Pons (tissue), 1 donor: ENCODE data around the gene ENOX2.
"Not testable (repeated sequence)": the region's sequence is repeated elsewhere in the genome, so short reads cannot be mapped to it uniquely, and the experiment has no call there.

ENCODE experiments used
- DNase-seq: peaks from one replicate; pipeline ENCODE4 v3.0.0-alpha.2; 2016; ENCODE audit warnings: low spot score

ENOX2 gene

DNA sequence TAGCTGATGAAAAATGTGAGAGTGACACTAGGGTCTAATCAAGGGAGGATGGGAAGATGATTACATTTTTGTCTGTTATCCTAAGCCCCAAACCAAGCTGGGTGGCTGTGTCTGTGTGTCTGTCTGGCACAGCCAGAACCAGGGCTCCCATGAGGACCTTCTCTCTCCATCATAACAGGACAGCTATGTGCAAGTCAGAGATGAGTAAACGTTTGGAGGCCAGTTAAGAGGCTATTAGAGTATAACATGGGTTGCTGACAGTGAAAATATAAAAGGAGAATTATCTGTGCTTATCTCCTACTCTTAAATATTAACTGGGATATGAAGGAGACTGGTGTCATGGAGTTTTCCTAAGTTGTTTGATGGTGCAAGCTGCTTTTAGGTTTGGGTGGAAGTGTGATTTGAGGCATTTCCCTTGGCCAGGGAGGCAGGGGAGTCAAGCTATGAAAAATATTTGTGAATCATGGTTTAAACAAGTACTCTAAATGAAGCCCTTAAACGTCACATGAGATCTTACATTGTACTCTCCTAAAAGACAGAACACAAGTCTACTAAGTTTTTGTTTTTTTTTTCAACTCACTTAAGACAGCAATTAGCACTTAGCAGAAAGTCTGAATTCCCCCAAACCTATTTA, 156.2 kb downstream of the ENOX2 start:
- DNase-seq: no peak

DNA sequence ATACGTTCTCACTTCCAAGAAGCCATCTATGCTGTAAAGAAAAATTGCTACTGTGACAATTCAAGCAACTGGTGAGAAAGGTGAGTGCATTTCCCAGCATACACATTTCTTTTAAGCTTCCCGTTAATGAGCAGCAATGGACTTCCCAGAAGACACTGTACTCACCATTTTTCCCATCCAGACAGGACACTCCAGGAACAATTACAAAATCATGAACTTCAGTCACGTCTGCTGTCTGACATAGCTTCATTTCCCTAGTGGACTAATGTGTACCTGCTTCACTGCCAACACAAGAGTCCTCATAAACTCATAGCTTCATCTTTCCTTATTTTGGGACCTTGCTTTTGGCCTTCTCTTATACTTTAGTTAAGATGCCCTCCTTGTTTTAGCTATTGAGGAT, 156.9 kb downstream of the ENOX2 start:
- no peak for DNase-seq

DNA sequence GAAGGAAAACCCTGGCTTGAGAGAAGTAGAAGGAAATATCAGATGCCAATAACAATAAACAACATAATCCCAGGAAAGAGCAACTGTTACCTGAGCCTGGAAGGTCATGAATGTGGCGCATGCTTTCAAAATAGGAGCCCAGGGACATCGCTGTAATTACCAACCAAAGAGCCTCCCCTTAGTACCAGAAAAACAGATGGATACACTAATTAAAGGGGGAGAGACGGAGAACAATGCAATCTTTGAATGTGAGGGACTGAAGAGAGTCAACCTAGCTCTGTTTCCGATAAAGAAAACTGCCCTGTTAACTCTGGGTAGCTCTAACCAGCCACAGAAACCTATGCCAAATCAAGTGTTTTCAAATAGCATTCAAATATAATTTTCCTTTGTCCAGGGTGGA, 161.4 kb downstream of the ENOX2 start:
- peak; percentile 22 for DNase-seq

DNA sequence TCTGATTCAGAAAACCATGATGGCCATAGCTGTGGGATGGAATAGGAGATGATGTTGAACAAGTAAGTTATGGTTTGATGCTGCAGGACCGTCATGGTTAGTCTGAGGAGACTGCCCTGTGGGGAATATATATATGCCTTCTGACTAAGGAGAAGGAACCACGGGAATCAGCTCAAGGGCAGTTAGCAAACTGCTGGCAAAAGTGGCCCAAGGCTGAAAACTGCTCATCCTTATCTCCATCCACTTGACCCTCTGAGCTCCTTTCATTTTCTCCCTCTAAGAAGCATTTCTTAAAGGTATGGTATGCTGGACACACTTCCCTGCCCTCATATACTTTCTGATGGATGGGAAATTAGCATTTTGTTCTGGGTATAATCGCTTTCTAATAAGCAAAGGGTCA, 161.9 kb downstream of the ENOX2 start:
- no peak for DNase-seq

DNA sequence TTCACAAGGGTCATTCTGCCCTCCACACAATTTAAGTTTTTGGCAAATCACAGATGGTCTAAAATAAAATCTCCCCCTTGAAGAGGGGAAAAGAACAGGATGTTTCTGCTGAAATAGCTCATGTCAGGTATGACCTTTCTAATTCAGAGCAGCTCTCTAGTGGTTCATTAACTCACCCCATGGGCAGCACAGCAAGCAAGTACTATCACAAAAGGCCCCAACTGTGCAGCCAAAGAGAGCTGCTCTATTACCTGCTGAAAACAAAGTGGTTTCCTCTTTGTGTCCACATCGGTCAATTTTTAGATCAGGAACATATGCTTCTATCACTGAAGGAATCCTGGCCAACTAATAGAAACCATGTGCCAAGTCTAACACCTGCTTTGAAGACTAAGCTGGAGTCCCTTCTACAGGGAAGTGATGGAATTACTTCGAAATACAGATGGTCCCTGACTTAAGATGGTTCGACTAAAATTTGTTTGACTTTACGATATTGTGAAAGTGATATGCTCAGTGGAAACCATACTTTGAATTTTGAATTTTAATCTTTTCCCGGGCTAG, 164.3 kb downstream of the ENOX2 start:
- no peak for DNase-seq

DNA sequence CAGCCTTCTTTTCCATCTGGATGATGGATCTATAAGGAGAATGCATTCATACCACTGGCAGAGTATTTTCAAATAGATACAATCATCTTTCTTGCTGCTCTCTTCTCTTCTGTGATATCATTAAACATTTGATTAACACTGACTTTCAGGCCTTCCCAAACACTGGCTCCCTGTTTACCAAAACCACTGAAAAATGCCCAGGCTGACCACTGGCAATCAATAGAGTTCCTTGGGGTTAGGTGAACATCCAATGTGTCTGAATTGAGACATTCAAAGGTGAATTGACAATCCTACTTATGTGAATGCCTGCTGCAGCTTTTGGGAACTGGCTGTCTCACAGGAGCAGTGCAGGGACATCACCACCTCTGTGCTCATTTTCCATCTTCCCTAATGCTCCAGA, 168.3 kb downstream of the ENOX2 start:
- no peak for DNase-seq

DNA sequence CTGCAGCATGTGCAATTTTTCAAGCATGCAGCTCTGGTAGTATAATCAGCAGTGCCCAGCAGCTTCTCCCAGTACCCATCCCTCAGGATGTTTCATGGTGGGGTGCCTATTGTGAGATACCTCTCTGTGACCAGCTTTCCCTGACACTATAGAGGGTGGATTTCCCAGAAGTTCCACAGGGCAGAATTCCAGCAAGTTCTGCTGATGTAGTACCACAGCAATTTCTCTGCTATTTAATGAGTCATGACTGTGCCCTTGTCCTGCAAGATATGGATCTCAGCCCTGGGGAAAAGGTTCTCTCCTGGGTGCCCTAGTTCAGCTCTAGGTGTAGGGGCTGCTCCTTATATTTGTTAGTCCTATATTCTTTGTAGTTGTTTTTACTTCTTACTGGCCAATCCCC, 174.8 kb downstream of the ENOX2 start:
- DNase-seq: no peak

DNA sequence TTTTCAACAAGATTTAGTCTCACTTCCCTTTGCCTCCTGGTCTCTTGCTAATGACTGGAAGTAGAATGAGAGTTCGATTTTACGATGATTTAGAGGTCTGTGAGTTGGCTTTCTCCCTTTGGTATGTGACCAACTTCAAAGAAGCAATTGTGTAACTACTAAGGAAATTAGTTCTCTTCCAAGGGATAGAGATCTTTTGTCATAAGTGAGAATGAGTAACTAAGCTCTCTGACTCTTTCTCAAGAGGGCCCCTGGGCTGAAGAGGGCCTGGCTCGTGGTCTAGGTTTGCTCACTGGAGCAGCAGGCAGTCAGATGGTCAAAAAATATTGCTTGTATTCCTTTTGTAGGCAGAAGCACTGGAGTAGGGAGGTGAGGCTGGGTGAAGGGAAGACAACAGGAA, 176.3 kb downstream of the ENOX2 start:
- no peak for DNase-seq

DNA sequence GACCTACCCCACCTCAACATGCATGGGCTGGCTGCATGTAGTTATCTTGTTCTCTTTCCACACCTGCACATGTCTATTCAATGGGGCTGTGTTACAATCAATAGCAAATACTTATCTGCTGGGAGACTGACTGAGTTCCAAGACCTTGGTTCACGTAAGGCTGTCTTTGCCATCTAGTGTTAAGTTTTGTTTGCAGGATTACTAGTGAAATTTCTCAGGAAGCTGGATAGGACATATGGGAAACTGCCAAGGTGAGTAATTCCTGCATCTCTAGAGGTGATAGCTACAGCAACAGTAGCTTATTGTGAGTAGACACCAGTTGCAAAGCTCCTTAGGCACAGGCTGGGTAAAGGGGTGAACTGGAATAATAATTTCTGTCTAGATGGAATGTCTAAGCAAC, 177.5 kb downstream of the ENOX2 start:
- DNase-seq: no peak

DNA sequence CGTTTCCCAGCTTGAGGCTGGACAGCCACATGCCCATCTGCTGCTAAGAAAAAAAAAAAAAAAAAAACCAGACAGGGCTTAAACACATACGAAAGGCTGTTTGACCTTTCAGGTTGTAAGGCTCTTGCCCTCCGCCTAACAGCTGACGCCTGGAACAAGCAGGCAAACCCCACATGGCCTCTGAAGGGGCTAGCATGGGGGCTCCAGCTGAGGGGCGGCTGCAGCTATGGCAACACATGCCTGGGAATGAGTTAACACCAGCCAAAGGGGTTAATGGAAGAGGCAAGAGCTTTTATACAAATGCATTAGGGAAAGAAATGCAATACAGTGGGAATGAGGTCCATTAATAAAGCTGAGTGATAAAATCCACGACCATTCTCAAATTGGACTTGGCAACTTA, 183.6 kb downstream of the ENOX2 start:
- no peak for DNase-seq

DNA sequence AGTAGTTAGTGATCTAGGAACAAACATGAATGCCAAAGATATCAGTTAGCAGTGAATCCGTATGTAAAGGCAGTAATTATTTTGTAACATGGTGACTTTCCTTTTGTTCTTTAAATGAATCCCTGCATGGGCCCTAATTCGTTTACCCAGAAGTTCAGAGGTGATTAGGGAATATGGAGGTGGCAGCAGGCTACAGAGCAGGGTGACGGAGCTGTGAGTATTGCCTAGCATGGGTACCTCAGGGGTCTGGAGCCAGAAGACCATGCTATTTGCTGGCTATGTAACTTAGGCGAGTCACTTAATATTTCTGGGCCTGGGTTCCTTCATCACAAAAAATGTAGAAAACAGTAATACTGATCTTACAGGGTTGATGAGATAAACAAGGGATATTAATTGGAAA, 184.9 kb downstream of the ENOX2 start:
- no peak for DNase-seq

DNA sequence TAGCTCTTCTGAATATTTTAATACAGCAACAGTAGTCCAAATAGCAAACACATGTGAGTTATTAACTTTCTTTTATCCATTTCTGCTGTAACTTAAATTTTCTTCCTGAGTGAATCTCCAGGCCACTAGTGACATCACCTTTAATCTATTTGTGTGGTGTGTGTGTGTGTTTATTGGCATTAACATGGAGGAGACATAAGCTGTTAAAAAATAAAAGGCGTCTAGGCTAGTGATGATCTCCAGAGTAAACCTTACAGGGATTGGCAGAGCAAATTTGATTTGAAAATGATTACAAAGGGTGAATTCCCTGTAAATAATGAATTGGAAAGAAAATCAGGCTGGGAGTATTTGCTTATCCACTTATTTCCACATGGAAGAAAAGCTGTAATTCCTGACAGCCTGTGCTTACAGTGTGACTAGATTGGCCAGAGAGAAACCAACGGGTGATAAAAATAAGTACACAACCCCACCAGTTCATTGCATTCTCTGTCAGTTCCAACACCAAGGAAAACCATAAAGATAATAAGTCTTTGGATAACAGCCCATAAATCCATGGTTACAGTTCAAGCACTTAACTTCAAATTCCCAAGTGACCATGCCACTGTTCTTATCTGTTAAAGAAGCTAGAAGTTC, 186.1 kb downstream of the ENOX2 start:
- no peak for DNase-seq

DNA sequence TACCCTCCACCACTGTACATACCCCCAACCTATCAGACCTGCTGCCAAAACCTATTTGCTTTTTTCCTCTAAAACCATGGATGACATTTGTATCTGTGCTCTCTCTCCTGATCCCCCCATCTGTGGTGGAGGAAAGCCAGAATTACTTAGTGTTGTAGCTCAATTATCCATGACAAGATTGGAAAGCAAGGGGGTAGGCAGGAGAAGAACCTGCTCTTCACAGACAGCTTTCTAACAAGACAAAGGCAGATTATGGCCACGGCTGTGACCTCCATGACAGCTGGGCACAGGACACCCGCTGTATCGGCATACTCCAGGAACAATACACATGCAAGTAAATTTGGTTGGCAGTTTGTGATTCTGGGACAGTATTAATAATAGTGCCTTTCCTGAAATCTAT, 186.7 kb downstream of the ENOX2 start:
- no peak for DNase-seq

DNA sequence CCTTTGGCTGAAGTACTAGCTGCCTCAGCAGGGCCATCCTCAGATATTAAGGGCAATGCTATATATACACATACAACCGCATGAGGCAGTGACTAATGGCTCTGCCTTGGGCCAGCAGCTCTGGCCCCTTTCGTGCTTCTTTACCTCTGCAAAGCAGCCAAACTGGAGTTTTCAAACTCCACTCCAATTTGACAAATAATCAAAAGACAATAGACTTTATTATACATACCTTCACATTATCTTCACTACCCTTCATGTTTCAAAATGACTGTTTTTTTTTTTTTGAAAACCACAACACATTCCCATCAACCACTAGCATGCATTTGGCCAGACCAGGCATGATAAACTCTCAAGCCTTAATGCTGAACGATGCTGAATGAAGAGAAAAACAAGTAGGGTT, 187.7 kb downstream of the ENOX2 start:
- no peak for DNase-seq

DNA sequence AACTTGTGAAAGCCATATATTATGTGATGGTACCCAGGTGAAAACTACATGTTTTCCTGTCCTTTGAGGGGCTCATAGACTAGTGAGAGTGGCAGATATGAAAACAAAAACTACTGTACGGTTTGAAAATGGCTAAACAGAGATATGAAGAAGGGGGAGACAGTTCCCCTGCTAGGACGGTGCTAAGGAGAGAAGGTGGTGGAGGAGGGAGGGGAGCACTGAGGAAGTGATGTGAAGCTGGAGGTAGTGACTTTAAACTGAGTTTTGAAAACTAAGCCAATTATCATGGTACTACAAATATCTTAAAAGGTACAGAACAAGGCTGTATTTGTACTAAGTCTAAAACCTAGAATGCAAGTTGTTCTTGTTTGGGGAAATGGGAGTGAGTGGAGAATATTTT, 188.3 kb downstream of the ENOX2 start:
- DNase-seq: no peak

DNA sequence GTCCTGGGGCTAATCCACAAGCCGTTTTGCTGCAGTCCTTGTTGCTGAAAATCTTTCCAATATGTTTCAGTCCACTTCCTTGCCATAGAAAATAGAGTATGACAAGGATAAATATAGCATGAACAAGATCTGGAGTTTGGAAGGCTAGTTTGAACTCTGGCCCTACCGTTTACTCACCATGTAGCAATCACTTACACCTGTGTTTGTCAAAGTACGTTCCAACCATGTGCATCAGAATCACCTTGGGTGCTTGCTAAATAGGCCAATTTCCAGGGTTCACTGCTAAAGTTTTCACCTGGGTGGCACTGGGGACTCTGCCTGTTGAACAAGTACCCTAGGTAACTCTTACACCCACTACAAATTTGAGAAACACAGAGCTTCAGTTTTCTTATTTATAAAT, 188.9 kb downstream of the ENOX2 start:
- no peak for DNase-seq

DNA sequence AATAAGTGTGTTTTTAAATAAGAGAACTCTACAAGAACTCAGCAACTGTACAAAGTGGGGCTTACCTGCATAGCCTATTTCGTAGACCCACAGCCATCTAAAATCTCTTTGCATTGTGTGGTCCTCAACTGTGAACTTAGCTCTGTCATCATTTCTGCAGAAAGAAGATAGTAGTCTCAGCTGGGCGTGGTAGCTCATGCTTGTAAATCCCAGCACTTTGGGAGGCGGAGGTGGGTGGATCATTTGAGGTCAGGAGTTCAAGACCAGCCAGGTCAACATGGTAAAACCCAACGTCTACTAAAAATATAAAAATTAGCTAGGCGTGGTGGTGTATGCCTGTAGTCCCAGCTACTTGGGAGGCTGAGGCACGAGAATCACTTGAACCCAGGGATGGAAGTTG, 193.8 kb downstream of the ENOX2 start:
- not testable (repeated sequence) for DNase-seq

DNA sequence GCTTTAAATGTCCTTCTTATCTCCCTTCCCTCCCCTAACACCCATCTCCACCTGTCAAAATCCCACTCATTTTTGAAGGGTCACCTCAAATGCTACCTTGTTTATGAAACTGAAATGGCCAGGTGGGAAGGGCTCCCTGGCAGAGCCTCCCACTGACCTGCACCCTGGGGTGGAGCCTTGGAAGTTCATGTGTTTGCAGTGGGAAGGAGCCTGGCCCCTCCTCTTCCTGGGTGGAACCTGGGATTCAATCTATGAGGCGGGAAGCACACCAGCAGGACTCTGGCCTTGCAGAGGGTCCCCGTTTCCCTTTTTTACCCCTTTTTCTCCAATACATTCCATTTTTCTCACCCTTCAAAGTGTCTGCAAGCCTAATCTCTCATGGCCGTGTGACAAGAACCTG, 197.4 kb downstream of the ENOX2 start:
- DNase-seq: no peak

DNA sequence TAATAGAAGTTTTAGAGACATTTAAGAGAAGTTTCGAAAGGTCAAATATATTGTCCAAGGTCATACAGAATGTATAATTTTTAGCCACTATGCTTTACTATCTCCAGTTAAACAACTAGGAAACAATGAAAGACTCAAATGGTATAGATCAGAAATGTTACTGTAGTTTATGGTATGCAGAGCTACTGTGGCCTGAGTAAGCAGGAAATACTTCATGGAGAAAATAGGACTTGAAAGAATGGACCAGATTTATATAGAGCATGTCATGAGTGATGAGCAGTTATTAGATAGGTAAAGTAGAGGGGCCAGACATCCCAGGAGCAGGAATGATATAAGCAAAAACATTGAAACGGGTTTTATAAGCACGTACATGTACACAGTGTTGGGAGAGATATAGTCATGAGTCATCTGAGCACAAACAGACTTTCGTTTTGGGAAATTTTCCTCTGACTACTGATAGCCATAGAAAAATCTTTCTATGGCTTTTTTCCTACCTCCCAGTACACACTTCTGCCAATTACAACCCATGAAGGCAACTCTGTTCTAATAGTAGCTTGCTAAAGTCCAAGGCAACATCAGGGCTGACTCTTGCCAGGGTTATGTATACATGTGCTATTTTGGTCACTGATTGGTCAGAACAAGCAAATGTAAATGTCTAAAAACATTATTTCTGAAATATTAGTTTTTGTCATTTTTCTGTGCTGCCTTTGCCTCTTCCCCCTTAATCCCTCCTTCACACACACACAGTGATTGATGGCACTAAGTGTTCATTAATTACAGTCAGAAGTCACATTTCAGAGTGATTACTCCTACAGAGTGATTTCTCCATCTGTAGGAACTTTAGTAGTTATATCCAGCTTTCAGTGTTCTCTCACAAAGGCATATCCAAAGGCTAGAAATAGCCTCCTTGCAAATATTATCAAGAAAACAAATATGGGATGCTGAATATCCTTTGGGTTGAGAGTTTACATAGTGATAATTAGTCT, 198.7 kb downstream of the ENOX2 start:
- no peak for DNase-seq

DNA sequence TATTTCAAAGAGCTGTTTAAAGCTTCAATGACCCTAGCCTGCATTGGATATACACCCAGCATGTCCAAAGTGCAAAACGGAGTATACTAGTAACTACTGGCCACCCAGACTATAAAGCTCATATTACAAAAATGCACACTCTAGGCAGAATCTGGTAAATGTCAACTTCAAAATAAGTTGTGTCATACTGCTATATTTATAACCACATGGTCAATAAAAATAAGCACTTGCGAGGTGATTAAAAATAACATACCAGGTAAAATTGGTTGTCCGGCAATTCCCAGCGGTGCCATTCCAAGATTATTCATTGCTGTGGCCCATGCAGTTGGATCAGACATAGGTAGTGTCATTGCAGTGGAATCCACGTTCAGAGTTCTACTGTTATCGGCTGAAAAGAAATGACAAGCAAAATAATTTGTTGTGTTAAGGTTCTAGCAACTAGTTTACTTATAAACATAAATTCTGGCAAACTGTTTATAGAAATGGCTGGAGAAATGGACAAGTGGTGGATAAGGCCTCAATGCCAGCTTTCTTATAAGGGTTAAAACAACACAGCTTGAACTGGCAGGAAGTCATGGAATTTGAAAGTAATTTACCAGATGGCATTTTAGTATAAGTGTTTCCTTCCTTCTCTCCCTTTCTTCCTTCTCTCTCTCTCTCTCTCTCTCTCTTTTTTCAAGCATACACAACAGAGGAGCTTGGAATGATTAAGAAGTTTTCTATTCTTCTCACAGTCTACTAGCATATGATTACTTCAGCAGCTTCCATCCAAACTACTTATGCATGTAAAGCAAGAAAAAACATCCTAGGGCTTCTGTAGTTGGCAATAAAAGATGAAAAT, 199.9 kb downstream of the ENOX2 start:
- DNase-seq: no peak

DNA sequence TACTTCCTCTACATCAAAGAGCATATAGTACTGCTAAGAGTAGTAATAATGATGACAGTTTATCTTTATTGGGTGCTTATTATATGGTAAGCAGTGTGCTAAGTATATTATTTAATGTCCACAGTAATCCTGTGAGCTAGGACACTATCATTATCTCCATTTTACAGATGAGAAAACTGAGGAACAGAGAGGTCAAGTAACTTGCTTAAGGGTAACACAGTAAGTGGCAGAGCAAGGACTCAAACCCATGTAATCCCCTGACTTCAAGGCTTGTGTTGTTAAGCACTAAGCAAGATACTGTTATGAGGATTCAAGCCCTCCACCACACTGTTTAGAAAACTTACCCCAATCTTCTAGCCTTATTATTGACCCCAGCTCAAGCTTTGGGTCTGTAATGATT, 202.4 kb downstream of the ENOX2 start:
- DNase-seq: no peak

DNA sequence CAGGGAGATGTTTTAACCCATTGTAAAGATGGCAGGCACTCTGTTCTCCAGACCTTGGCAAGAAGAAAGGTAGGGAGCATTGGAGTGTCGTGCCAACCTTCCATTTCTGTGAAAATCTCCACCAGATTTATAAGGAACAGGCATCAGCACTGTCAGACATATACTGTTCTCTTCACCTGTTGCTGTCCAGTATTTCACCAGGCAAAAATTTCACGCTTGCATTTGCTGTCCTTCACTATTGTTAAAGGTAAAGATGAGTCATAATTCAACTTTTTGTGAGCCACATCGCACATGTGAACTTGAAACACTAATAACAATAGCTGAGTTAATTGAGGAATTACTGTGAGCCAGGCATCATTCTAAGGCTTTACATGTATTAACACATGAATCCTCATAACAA, 203.4 kb downstream of the ENOX2 start:
- DNase-seq: no peak
